H1 (cell line): ENCODE data around the gene PTK6.

Source experiments
- CBX5 ChIP-seq: fragments of 300-800, 300-1000 bp; sonication (generic); IDR thresholded peaks from 2 replicates; pipeline ENCODE4 v1.7.1; 2016; ENCODE audit warnings: antibody characterized with exemption, low read length, low read depth
- CEBPB ChIP-seq: IDR thresholded peaks from 2 replicates; pipeline ENCODE4 v1.6.1; 2012; ENCODE audit warnings: low read depth, low read length
- CHD2 ChIP-seq: IDR thresholded peaks from 2 replicates; pipeline ENCODE4 v1.6.1; 2012; ENCODE audit warnings: low read length, improper control_type of control experiment
- EGR1 ChIP-seq: IDR thresholded peaks from 2 replicates; pipeline ENCODE4 v1.6.1; 2011; ENCODE audit warnings: low read depth, low read length, borderline replicate concordance
- JUN ChIP-seq: IDR thresholded peaks from 2 replicates; pipeline ENCODE4 v1.6.1; 2011; ENCODE audit warnings: low read depth, mild to moderate bottlenecking, improper control_type of control experiment, low read length
- POLR2A ChIP-seq, 2 experiments: IDR thresholded peaks; 1 replicate in 1 of 2; 2 replicates in 1 of 2; pipeline ENCODE4 v1.6.1; 2011; ENCODE audit warnings: low read depth in 2 of 2, low read length in 2 of 2, mild to moderate bottlenecking in 2 of 2; ENCODE audit errors: control extremely low read depth in 1 of 2
- RNF2 ChIP-seq: fragments of 200-900, 300-1000 bp; sonication (generic); IDR thresholded peaks from 2 replicates; pipeline ENCODE4 v1.7.1; 2016; ENCODE audit warnings: borderline replicate concordance, low read depth, mild to moderate bottlenecking, antibody characterized with exemption, low read length; ENCODE audit not compliant: poor library complexity, severe bottlenecking; ENCODE audit errors: missing control alignments
- SP1 ChIP-seq: IDR thresholded peaks from 2 replicates; pipeline ENCODE4 v1.6.1; 2011; ENCODE audit warnings: low read depth, low read length
- SRF ChIP-seq: IDR thresholded peaks from 2 replicates; pipeline ENCODE4 v1.6.1; 2011; ENCODE audit warnings: mild to moderate bottlenecking, low read depth, low read length, moderate library complexity
- TAF1 ChIP-seq: IDR thresholded peaks from 2 replicates; pipeline ENCODE4 v1.6.1; 2011; ENCODE audit warnings: mild to moderate bottlenecking, low read depth, low read length
- YY1 ChIP-seq: IDR thresholded peaks from 2 replicates; pipeline ENCODE4 v1.6.1; 2011; ENCODE audit warnings: low read depth, mild to moderate bottlenecking, low read length
- TF ChIP-seq, protein P1 (sequence below), 3 experiments: IDR thresholded peaks; 1 replicate in 2 of 3; 2 replicates in 1 of 3; pipeline versions ENCODE4 v1.5.1 to v1.6.1; 2011; ENCODE audit warnings: low read length in 3 of 3, mild to moderate bottlenecking in 3 of 3, inconsistent platforms in 2 of 3, low read depth in 1 of 3, moderate library complexity in 1 of 3; ENCODE audit not compliant: insufficient read depth in 1 of 3; ENCODE audit errors: control extremely low read depth in 1 of 3

DNA sequence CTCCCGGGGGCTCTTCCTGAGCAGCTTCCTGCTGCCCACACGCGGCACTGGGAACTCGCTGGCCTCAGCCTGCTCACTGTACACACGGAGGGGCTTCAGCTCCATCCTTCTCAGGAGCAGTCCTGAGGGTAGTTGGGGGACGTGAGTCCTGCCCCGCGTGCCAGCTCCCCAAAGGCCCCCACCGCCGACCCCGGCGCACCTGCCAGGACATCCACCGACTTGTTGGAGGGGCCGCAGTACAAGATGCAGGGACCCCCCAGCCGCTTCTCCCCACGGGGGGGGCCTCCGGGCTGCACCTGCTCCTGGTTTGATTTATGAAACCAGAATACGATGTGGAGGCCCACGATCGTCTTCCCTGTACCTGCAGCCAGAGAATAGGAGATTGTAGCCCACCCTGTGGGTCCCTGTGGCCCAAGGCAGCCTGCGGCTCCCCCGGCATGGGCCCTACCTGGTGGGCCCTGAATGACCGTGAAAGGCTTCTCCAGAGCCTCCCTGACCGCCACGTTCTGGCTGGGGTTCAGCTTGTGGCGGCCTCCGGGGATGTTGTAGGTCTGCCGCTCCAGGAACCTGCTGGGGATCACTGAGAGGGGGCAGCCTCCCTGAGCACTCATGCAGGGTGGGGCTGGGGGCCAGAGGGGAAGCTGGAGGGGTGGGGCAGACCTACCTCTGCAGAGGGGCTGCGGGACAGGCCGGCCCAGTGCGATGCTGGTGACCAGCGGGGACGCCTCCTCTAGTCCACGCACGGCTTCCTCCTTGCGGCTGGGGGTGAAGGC is 24.6 kb upstream of the PTK6 start:
- TF ChIP-seq, protein P1, sequence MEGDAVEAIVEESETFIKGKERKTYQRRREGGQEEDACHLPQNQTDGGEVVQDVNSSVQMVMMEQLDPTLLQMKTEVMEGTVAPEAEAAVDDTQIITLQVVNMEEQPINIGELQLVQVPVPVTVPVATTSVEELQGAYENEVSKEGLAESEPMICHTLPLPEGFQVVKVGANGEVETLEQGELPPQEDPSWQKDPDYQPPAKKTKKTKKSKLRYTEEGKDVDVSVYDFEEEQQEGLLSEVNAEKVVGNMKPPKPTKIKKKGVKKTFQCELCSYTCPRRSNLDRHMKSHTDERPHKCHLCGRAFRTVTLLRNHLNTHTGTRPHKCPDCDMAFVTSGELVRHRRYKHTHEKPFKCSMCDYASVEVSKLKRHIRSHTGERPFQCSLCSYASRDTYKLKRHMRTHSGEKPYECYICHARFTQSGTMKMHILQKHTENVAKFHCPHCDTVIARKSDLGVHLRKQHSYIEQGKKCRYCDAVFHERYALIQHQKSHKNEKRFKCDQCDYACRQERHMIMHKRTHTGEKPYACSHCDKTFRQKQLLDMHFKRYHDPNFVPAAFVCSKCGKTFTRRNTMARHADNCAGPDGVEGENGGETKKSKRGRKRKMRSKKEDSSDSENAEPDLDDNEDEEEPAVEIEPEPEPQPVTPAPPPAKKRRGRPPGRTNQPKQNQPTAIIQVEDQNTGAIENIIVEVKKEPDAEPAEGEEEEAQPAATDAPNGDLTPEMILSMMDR (IDR thresholded peaks at IDR 0.05; ENCODE audit: control extremely low read depth in 1 of 3, insufficient read depth in 1 of 3, low read depth in 1 of 3, low read length in 3 of 3): no peak
- TF ChIP-seq RNF2 (no peak), JUN (no peak), CEBPB (no peak), CBX5 (no peak), SRF (no peak), YY1 (no peak), CHD2 (no peak), TAF1 (no peak), SP1 (no peak), POLR2A (IDR thresholded peaks at IDR 0.05; ENCODE audit: control extremely low read depth in 1 of 2, low read depth in 2 of 2, low read length in 2 of 2) (no peak), EGR1 (no peak)
